GM12891 (cell line): ENCODE results near the gene ELF4.

Source experiments
- POLR2A ChIP-seq: IDR thresholded peaks from 2 replicates; pipeline ENCODE4 v1.6.1; 2011; ENCODE audit warnings: low read depth, low read length, control low read depth
- POLR2AphosphoS5 ChIP-seq: IDR thresholded peaks from 2 replicates; pipeline ENCODE4 v1.6.1; 2011; ENCODE audit warnings: low read depth, low read length, control low read depth
- POU2F2 ChIP-seq: IDR thresholded peaks from 2 replicates; pipeline ENCODE4 v1.6.1; 2011; ENCODE audit warnings: low read depth, mild to moderate bottlenecking, control low read depth, low read length, moderate library complexity
- TAF1 ChIP-seq: IDR thresholded peaks from 2 replicates; pipeline ENCODE4 v1.6.1; 2011; ENCODE audit warnings: low read depth, low read length, control low read depth

- TF ChIP-seq POLR2AphosphoS5 (no peak), POLR2A (no peak), TAF1 (no peak), POU2F2 (no peak)
These were observed 62.9 kb downstream of the ELF4 start for GRCh38 chrX:130047416-130047815.
